ENCODE results near the gene C1orf232.

The C1orf232 gene

DNA sequence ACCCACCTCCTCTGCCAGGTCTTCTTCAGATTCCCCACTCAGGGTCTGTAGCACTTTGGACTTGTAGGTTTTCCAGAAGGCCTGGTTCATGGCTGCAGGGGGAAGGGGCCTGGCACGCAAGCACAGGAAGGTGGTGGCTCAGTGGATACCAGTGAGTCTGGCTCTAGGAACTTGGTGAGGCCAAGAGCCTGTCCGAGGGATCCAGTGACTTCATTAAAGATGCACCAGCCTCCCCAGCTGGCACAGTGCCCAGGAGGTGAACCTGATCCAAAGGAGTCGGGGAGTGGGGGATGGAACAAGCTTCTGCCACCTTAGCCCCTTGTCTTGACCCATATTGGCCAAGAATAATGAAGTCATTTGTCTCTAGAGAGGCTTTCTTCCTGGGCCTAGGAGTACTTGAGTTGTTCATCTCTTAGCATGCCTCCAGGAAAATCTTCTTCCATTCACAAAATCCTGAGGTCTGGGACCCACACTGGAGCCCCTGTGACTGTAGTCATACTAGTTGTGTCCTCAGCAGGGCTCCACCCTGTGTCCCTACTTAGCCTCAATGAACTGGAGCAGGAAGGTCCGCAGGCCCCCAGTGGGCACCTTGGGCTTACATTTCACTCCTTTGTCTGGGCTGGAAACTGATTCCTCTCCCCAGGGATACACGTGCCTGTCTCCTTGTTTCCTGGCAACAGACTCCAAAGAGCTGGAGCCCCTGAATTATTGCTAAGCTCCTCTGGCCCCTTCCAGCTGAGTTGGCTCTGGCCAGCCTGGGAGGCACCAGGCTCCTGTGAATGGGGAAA is at the start of gene C1orf232:
TSS of gene C1orf232 (minus strand) at position 554 of the 788 bp plus-strand sequence. CDS start at position 90, 464 bp downstream.
- DNase-seq = peak in 1 of 2 experiments; percentile 12

DNA sequence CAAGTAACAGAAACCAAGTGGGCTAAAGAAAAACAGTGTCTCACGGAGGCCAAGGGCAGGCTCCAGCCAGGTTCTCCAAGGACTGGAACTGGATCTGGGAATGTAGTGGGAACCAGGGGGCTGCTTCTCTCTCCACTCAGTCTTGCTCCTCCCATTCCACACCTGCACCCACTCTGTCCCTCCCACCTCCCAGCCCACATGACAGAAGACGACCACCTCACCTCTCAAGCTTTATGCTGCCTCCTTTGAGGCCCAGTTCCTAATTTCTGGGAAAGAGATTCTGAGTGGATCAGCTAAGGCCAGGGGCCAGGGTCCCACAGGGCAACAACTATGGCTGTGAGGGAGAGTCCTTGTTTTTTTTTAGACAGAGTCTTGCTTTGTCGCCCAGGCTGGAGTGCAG is 46.5 kb upstream of the C1orf232 start:
- DNase-seq = no peak

DNA sequence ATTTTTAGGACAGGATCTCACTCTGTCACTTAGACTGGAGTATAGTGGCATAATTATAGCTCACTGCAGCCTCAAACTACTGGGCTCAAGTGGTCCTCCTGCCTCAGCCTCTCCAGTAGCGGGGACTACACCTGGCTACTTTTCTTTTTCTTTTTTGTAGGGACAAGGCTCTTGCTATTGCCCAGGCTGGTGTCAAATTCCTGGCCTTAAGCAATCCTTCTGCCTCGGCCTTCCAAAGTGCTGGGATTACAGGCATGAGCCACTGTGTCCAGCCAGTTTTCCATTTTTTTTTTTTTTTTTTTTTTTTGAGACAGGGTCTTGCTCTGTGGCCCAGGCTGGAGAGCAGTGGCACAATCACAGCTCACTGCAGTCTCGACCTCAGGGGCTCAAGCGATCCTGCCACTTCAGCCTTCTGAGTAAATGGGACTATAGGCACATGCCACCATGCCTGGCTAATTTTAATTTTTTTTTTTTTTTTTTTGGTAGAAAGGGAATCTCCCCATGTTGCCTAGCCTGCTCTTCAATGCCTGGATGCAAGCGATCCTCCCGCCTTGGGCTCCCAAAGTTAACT is 44.7 kb upstream of the C1orf232 start:
- no peak for DNase-seq

DNA sequence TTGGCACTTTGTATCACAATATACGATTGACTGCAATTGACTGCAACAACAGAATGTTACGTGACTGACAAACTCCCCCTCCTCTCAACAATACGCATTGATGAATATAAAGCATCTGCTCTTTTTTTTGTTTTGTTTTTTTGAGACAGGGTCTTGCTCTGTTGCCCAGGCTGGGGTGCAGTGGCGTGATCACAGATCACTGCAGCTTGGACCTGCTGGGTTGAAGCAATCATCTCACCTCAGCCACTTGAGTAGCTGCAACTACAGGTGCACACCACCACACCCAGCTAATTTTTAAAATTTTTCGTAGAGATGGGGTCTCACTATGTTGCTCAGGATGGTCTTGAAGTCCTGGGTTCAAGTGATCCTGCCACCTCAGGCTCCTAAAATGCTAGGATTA is 44.0 kb upstream of the C1orf232 start:
- no peak for DNase-seq

DNA sequence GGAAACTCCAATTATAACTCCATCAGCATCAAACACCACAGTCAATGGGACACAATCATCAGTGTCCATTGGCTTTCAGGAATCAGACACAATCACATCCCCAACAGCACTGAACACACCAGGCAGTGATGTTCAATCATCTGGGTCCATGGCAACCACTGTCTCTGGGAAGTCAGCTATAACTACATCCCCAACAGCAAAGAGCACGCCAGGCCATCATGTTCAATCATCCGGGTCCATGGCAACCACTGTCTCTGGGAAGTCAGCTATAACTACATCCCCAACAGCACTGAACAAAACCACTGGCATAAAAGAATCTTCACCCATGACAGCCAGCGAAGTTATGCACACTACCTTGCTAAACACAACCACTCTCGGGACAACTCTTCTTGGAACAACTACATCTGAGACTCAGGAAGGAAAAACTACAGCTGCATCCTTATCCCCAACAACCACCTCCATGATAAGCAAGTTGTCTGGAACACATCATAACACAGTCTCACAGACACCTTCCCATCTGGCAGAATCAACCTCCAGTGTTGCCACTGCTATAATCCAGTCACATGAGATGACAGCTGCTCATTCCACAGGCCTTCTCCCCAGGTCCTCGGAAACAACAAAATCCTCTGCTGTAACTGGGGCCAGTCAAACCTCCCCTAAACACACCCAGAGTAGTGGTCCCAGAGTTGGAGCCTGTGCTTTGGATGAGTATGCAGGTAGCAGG is 41.5 kb upstream of the C1orf232 start:
- no peak for DNase-seq

DNA sequence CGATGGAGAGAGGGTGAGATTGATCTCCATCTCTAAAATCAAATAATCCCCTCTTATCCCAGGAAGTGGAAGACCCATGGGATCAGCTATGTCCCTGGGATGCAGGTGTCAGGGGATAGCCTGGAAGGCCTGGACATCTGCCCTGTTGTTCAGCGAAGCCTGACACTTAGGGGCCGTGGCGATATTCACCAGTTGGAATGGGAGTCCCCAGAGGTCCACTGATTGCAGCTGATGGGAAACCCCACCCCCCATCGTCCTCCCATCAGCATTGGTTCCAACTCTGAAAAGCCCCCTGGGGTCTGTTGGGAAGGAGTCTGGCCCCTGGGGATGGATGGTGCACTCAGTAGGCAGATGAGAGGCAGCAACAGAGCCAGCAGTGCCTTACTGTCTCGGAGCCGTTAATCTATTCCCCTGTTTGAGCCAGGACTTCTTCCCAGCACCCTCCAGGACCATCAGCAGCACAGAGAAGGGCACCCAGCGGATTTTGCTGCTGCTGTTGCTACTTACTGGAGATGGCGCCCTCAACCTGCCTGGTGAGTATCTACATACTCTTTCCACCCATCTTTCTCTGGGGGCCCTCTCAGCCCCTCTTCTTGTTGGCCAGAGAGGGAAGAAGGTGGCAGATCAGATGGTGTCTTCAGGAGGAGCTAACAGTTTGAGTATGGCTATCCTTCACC is 35.0 kb upstream of the C1orf232 start:
- no peak for DNase-seq

DNA sequence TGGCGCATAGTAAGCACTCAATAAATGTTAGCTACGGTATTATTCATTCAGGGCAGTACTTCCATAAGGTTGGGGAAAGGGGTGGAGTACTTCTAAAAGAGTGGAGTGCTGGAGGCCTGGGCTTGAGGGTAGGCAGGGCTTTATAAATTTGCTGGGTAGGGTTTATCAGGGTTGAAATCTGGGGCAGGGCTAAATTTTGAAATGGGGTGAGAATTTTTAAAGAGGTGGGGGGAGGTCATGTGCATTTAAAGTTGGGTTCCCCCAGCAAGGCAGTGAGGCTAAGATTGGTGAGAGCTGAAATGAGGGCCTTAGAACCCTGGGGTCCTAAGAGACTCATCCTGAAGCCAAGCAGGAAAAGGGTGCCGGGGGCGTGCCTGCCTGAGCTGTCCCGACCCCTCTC is 31.6 kb upstream of the C1orf232 start:
- DNase-seq = no peak

DNA sequence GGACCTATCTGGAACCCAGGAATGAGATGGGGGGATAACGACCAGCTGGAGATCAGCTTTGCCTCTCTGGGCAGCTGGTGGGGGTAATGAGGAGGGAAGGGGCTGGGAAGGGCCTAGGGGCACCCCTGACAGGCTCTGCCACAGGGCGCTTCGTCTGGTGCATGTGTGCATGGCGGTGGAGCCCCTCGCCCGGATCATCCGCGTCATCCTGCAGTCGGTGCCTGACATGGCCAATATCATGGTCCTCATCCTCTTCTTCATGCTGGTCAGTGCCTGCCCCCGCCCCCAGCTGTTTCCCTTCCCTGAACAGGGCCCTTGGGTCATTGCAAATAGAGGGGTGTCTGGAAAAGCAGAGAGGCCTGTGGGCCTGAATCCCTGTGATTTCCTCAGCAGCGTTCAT is 29.1 kb upstream of the C1orf232 start:
- DNase-seq = no peak

DNA sequence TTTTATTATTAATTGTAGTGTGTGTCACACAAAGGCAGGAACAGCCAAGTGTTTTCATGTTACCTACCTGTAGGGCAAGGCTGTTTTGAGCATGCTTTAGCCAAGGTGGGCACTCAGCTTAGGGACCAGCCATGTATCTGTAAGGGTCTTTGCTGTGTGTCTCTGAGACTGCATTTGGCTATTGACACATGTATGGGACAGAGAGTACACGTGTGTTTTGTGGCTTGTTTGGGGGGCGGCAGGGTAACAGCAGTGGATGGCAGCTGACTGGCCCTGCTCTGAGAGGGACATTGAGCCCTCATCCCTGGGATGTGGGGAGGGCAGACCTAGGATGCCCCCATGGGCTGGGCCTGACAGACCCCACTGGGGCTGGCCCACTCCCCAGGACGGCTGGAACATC is 28.5 kb upstream of the C1orf232 start:
- DNase-seq = no peak

DNA sequence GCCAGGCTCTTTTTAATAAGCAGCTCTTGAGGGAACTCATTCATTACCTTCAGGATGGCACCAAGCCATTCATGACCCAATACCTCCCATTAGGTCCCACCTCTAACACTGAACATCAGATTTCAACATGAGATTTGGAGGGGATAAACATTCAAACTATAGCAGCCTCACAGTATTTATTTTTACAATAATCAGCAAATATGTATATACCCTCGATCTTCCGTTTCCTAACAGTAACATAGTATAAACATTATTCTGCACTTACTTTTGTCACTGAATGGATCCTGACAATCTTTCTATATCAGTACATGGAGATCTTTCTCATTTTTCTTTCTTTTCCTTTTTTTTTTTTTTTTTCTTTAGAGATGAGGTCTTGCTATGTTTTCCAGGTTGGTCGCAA is 27.0 kb upstream of the C1orf232 start:
- no peak for DNase-seq

DNA sequence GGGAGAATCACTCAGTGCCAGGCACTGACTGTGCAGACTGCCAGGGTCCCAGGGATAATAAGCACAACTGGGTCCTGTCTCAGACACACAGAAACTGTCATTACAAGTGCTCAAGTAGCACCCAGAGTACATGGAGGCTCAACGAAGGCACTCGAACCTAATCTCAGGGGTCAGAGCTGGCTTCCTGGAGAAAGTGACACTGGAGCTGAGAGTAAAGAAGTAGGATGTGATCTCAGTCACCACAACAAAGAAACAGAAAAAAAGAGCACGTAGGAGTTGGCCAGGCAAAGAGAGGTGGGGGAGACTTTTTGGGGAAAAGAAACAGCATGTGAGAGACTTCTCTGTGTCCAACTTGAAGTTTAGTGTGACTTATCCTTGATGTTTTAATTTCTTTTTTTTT is 23.0 kb upstream of the C1orf232 start:
- no peak for DNase-seq

DNA sequence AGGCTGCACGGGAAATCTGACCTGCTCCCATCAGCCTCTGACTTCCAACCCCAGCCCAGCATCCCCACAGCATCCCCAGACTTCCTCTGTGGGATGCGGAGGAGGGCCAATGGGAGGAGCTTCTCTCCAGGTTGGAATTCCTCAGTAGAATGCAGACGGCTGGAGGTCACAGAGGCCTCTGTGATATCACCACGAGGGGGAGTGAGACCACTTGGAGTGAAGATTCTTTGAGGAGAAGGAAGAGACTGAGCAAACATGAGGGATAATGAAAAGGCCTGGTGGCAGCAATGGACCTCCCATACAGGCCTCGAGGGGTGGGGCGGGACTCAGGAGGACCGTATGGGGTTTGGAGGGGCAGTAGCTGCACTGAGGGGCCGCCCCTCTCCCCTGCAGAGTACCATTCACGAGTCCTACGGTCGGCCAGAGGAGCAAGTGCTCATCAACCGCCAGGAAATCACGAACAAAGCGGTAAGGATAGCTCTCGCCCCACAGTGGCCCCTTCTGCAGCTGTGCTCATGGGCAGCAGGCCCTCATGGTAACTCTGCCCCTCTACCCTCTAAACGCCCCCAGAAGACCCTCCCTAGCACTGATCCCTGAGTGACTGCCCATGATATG is 21.7 kb upstream of the C1orf232 start, which contains the start of gene CATSPER4:
TSS of gene CATSPER4 (plus strand) at position 230 of the 615 bp plus-strand sequence. CDS start at position 256, 26 bp downstream.
- DNase-seq = no peak

DNA sequence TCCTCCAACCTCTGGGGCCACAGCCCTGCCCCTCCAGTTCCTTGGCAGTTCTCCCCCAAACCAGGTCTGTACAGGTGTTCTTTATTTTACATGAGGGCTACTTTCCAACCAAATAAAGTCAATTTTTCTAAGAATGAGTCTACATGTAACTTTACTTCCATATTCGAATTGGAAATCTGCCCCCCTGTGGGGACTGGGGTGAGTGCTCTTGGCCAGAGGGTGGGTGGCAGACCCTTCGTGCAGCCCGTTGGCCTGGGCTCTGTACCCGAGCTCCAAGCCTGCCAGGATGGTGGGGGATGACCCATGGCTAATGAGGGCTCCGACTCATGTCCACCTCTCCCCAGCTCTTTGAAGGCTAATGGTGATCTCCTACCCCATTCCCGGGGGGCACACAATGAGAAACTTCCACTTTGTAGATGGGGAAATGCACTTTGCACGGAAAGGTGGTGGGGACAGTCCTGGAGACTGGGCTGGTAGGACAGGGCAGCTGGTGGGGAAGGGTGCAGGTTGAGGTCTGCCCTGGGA is 21.1 kb upstream of the C1orf232 start:
- DNase-seq = no peak

DNA sequence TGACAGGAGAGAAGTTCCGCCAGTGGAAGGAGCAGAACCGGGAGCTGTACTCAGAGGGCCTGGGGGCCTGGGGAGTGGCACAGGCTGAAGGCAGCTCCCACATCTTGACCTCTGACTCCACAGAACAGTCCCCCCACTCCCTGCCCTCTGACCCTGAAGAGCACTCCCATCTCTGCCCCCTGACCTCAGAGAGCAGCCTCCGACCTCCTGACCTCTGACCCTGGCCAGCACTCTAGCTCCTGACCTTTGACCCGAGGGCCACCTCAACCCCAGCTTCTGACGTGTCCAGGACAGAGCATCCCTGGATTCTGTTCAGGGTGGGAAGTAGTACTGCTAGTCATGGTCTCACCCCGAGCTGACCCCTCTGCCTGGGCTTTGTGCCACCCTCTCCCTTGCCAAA is 20.6 kb upstream of the C1orf232 start:
- DNase-seq = no peak

DNA sequence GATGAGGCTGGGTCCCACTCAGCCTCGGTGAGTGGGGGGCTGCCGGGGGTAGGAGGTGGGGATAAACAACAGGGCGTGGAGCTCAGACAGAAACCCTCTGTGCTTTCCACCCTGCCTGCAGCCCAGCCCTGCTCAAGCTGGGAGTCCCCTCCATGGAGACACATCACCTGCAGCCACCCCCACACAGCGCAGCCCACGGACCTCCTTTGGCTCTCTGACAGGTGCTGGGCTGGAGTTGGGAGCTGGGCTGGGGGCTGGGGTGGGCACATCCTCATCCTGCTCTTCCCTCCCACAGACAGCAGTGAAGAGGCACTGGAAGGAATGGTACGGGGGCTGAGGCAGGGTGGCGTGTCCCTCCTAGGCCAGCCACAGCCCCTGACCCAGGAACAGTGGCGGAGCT is 19.7 kb upstream of the C1orf232 start:
- DNase-seq = no peak

DNA sequence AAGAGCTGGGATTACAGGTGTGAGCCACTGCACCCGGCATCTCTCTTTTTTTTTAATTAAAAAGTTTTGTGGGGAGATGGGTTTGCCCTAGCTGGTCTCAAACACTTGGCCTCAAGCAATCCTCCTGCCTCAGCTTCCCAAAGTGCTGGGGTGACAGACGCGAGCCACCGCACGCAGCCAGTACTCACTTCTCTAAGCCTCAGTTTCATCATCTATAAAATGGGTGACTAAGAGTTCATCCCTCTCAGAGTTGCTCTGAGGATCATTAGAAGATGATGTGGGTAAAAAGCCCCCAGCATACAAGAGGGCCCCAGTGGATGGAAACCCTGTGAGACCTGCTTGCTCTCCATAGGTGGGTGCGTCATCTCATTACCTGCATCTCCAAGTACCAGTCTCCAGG is 19.1 kb upstream of the C1orf232 start:
- DNase-seq = no peak

DNA sequence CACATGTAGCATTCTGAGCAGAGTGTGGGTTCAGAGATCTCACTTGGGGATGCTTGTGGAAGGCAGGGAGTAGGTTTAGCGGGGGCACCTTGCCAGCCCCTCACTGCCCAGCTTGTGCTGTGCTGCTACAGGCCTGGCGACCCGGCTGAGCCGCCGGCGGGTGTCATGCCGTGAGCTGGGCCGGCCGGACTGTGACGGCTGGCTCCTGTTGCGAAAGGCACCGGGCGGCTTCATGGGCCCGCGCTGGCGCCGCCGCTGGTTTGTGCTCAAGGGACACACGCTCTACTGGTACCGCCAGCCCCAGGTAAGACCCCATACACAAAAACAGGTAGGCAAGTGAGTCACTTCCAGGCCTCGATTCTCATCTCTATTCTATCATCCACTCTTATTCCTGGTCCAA is 16.1 kb upstream of the C1orf232 start:
- DNase-seq = no peak

DNA sequence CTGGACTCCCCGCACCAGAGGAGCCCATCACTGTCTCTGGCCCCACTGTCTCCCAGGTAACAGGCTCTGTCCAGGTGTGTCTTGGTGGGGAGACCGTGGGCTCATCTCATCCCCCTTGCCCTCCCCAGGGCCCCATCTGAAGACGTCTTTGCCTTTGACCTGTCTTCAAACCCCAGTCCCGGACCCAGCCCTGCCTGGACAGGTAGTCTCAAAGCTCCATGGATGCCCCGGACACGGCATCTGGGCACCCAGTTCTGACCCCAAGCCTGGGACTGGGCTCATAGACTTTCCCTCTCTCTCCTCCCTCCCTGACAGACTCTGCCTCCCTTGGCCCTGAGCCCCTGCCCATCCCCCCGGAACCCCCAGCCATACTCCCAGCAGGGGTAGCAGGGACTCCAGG is 15.3 kb upstream of the C1orf232 start:
- DNase-seq = no peak

DNA sequence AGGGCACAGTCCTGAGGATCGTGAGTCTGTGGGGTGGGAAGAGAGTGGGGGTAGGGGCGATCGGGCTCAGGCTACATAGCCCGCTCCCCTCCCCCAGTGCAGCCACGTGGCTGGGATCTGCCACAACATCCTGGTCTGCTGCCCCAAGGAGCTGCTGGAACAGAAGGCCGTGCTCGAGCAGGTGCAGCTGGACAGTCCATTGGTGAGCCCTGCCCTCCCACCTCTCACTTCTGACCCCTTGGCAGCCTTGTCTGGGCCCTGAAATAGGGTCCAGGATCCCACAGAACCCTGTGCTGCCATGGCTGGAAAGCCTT is 13.6 kb upstream of the C1orf232 start:
- no peak for DNase-seq

DNA sequence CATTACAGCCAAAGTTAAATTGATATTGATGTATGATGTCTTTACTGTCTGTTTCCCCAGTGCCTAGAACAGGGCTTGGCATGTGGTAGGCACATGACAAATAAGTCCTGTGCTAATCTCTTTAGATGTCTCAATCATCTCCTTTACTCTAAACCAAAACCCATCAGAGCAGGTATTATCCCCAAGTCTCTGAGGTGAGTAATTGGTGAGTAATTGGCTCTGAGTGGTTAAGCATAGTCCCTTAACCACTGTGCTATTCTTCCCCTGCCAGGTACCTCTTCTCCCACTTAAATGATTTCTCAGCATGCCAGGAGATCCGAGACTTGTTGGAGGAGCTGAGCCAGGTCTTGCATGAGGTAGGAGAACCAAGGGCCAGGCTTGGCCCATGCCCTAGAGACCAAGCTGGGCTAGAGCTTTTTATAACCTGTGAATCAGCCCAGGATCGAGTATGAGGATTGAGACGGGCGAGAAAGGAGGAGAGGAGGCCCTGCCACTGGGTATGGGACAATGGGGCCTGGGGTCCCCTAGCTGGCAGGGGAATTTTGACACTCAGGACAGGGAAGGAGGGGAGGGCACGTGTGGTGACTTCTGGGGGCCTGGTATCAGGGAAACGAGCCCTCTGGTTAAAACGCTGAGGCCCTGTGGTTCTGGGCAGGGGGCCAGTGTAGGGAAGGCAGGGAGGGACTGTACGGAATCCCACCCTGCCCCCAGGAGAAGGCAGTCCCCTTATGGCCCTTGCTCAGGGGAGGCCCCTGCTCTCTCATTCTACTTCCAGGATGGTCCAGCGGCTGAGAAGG is 13.0 kb upstream of the C1orf232 start:
- no peak for DNase-seq

DNA sequence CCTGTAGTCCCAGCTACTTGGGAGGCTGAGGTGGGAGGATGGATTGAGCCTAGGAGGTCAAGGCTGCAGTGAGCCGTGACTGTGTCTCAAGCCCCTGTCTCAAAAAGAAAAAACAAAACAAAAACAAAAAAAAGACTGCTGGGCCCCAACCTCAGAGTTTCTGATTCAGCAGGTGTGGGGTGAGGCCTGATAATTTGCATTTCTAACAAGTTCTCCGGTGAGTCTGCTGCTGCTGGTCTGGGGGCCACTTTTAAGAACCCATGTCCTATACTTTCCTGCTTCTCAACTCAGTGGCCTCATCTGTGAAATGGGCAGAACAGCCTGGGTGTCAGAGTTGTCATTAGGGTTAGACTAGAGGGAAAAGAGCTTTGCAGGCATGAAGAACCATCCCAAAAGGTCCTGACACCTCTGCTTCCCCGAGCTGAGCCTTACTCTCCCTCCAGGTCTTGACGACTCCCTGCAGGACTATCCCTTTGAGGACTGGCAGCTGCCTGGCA is 11.3 kb upstream of the C1orf232 start:
- DNase-seq = no peak

DNA sequence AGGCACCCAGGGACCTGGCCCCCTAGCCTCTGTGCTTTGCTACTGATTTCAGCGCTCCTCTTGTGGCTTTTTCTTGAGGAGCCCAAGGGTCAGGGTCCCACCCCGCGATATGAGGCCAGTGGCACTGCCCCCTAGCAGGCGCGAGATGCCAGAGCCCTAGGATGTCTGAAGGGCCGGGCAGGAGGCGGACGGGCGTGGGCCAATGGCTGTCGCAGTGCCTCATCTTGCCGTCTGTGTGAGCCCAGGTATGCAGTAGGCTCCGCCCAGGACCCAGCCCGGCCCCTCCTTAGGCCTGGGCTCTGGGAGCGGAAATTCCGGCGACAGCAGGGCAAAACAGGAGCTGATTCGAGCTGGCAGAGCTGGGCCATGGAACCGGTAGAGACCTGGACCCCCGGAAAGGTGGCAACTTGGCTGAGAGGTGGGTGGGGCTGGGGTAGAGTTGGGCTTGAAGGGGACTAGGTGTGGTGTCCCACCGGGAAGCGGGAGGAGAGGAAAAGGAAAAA is 8.5 kb upstream of the C1orf232 start, which contains the start of gene CNKSR1:
TSS of gene CNKSR1 (plus strand) at position 310 of the 503 bp plus-strand sequence. CDS start at position 367, 57 bp downstream.
- peak in 1 of 2 experiments; percentile 34 for DNase-seq

All from NCI-H2081 (cell line).